ENCODE data around the gene DOCK3.

DOCK3 gene

DNA sequence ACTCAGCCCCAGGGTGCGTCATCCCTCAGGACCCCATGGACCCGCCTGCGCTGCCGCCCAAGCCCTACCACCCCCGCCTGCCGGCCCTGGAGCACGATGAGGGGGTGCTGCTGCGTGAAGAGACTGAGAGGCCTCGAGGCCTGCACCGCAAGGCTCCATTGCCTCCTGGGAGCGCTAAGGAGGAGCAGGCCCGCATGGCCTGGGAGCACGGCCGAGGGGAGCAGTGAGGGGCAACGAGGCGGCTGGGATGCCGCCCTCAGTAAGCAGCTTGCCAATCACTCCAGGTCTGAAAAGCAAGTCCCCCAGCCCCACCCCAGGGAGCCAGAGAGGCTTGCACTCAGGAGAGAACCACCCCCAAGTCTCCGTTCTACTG lies 706.6 kb downstream of the DOCK3 start:
- TF ChIP-seq, protein P1, sequence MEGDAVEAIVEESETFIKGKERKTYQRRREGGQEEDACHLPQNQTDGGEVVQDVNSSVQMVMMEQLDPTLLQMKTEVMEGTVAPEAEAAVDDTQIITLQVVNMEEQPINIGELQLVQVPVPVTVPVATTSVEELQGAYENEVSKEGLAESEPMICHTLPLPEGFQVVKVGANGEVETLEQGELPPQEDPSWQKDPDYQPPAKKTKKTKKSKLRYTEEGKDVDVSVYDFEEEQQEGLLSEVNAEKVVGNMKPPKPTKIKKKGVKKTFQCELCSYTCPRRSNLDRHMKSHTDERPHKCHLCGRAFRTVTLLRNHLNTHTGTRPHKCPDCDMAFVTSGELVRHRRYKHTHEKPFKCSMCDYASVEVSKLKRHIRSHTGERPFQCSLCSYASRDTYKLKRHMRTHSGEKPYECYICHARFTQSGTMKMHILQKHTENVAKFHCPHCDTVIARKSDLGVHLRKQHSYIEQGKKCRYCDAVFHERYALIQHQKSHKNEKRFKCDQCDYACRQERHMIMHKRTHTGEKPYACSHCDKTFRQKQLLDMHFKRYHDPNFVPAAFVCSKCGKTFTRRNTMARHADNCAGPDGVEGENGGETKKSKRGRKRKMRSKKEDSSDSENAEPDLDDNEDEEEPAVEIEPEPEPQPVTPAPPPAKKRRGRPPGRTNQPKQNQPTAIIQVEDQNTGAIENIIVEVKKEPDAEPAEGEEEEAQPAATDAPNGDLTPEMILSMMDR (IDR thresholded peaks at IDR 0.05; ENCODE audit: borderline replicate concordance, control extremely low read depth, extremely low read depth, insufficient read depth, missing control alignments), result no peak
- in situ Hi-C loops (cut with MboI; ENCODE audit: low sequenced_read_pairs, unreplicated experiment), result no loop called here
- no peak for DNase-seq (ENCODE audit: low spot score)

DNA sequence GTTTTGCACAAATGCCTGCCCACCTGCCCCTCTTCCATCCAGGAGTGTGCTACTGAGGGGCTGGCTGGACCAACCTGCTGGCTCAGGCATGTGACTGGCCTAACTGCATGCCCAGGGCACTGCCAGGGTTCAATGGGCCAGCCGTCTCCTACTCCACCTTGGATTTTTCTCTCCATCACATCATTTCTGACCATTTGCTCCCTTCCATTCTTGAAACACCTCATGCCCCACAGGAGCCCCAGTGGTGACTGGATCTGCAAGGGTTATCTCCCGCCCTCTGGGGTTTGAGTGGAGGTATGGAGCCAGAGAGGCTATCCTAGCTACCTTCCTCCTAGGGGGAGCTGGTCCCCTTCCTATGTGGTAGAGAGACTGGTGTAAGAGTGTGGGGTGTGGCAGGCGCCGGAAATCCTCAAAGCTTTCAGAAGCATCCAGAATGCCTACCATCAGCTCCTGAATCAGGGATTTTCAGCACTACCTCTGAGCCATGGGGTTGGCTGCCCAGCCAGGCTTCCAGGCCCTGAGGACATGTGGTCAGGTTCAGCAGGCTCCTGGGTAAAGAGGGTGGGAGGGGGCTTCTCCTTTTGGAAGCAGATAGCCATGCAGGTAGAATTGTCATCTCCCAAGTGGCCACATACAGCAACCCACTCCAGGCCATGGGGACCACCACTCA lies 707.5 kb downstream of the DOCK3 start:
- in situ Hi-C loops (cut with MboI; ENCODE audit: low sequenced_read_pairs, unreplicated experiment), result no loop called here
- DNase-seq (ENCODE audit: low spot score), result no peak
- TF ChIP-seq, protein P1 (IDR thresholded peaks at IDR 0.05; ENCODE audit: borderline replicate concordance, control extremely low read depth, extremely low read depth, insufficient read depth, missing control alignments), result no peak

DNA sequence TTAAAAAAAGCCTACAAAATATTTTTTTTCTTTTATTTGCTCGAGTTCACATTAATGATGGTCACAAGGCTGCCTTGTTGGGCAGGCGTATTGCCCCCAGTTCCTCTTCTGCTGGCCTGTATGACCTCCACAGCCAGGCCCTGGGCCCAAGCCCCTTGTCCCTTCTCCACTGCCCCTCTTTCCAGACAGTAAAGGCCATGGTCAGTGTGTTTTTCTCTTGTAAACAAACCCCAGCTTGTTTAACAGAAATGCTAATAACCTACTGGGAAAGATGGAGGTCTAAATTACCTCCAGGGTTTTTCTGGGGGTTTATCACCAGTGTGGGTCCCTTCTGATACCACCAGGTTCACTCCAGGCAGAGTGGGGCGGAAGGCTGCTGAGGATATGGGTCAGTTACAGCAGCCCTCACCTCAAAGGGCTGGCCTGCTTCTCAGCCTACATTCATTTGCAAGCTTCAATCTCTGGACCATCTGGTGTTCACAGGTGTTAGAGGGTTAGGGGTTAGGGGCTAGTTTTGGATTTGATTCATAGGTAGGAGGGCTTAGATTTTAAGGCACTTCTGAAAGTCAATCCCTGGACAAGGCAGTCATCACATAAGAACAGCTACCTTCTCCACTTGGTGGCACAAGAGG lies 708.3 kb downstream of the DOCK3 start:
- in situ Hi-C loops (cut with MboI; ENCODE audit: low sequenced_read_pairs, unreplicated experiment), result no loop called here
- no peak for DNase-seq (ENCODE audit: low spot score)
- TF ChIP-seq, protein P1 (IDR thresholded peaks at IDR 0.05; ENCODE audit: borderline replicate concordance, control extremely low read depth, extremely low read depth, insufficient read depth, missing control alignments), result no peak

DNA sequence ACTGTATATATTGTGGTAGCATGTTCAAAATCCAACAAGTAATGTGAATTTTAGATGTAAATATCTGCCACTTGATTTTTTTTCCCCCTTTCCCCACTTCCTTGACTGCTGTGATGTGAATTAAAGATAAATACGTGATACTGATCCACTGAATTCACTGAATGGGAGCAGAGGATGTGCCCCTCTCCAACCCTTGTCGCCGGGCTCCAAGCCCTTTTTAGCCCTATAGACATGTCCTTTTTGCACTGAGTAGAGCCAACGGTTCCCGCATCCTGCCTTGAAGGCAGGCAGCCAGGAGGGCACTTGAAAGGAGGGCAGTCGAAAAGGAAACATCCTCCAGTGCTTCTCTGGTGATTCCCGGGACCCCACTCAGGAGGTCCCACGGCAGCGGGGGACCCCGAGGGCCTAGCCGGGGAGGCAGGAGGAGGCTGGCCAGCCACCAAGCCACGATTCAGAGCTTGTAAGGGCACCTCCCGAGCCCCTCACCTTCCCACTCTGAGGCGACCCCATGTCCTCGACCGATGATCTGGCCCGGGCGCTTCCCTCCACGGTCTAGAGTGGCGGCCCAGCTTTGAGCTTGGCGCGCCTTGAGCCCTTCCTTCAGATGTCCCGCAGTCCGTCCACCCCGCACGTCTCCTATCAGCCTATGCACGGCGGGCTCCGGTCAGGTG lies 709.5 kb downstream of the DOCK3 start:
- TF ChIP-seq, protein P1 (IDR thresholded peaks at IDR 0.05; ENCODE audit: borderline replicate concordance, control extremely low read depth, extremely low read depth, insufficient read depth, missing control alignments), result no peak
- DNase-seq (ENCODE audit: low spot score), result peak; percentile 60
- in situ Hi-C loops (cut with MboI; ENCODE audit: low sequenced_read_pairs, unreplicated experiment), result no loop called here

DNA sequence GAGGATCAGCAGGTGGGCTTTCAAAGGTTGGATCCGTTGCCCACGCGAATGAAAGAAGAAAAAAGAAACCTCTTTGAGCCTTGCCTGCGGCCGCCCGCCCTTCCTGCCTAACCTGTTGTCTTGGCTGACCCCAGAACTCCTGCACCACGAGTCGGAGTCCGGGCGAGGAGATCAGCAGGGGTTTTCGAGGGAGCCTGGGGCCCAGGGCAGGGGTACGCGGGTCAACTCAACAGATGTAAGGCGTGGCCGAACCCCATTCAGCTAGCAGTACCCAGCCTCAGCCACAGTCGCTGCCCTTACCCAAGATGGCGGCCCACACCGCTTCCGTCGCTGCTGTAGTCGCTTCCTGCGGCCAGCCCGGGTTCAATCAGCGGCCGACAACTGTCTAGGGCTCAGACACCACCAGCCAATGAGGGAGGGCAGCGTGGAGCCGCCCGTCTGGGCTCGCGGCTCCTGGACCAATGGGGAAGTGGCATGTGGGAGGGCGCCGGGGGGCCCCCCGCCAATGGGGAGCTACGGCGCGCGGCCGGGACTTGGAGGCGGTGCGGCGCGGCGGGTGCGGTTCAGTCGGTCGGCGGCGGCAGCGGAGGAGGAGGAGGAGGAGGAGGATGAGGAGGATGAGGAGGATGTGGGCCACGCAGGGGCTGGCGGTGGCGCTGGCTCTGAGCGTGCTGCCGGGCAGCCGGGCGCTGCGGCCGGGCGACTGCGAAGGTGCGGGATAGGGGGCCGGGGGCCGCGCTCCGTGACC lies 710.2 kb downstream of the DOCK3 start, which contains the start of gene MANF:
Gene MANF, plus strand, starts transcription at position 566 of the 748 bp plus-strand sequence. Its CDS starts 52 bp downstream, at position 618.
- in situ Hi-C loops (cut with MboI; ENCODE audit: low sequenced_read_pairs, unreplicated experiment), result no loop called here
- TF ChIP-seq, protein P1 (IDR thresholded peaks at IDR 0.05; ENCODE audit: borderline replicate concordance, control extremely low read depth, extremely low read depth, insufficient read depth, missing control alignments), result no peak

DNA sequence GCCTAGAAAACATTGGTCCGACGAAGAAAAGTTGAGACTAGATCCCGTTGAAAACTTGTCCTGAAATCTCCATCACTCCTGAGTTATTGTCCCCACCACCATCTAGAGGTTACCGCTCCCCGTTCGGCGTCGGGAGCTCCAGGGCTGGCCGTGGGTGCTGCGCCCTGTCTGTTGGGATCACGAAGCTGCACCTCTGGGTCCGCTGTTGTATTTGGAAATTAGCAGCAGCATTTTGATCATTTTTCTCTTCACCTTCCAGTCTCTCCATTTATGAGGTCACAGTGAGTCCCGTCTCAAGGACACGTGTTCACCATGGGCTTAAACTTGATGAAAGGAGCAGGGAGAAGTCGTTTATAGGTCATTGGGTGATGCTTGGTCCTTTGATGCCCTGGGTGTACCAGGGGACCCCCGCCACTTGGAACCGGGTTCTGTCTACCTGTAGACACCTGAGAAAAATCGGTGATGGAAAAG lies 710.9 kb downstream of the DOCK3 start:
- in situ Hi-C loops (cut with MboI; ENCODE audit: low sequenced_read_pairs, unreplicated experiment), result no loop called here
- DNase-seq (ENCODE audit: low spot score), result no peak
- TF ChIP-seq, protein P1 (IDR thresholded peaks at IDR 0.05; ENCODE audit: borderline replicate concordance, control extremely low read depth, extremely low read depth, insufficient read depth, missing control alignments), result no peak

More for the DNA sequence above, 710.2 kb downstream of the DOCK3 start, which contains the start of gene MANF:
- peak; percentile 100 for DNase-seq (ENCODE audit: low spot score)
